ENCODE measurements around the gene CCDC152.
A peak's percentile ranks its signal among the peaks of the same experiment; 100 is the strongest.
"Not testable (repeated sequence)": the region's sequence is repeated elsewhere in the genome, so short reads cannot be mapped to it uniquely, and the experiment has no call there.

Gene CCDC152

DNA sequence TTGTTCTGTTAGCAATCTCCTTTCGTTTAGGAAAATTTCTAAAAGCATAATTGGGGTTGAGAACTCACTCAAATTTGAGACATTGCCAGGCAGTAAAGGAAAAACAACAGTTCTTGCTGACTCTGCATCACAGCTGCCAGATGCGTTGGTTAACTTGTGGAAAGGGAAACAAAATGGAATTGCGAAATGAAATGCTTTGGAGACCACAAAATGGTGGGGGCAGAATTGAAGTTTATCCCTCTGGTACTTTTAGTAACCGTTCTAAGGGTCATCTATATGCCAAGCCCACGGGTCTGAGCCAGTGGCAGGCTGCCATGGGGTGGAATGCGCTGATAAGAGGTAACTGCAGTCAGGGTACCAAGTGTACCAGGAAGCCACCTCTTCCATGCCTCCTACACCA is 83.7 kb downstream of the CCDC152 start:
- peak; percentile 83 for DNase-seq (ENCODE audit: extremely low read depth, low read depth)
- TF ChIP-seq, protein P1, sequence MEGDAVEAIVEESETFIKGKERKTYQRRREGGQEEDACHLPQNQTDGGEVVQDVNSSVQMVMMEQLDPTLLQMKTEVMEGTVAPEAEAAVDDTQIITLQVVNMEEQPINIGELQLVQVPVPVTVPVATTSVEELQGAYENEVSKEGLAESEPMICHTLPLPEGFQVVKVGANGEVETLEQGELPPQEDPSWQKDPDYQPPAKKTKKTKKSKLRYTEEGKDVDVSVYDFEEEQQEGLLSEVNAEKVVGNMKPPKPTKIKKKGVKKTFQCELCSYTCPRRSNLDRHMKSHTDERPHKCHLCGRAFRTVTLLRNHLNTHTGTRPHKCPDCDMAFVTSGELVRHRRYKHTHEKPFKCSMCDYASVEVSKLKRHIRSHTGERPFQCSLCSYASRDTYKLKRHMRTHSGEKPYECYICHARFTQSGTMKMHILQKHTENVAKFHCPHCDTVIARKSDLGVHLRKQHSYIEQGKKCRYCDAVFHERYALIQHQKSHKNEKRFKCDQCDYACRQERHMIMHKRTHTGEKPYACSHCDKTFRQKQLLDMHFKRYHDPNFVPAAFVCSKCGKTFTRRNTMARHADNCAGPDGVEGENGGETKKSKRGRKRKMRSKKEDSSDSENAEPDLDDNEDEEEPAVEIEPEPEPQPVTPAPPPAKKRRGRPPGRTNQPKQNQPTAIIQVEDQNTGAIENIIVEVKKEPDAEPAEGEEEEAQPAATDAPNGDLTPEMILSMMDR (IDR thresholded peaks at IDR 0.05; ENCODE audit: low read depth, low read length) = no peak

DNA sequence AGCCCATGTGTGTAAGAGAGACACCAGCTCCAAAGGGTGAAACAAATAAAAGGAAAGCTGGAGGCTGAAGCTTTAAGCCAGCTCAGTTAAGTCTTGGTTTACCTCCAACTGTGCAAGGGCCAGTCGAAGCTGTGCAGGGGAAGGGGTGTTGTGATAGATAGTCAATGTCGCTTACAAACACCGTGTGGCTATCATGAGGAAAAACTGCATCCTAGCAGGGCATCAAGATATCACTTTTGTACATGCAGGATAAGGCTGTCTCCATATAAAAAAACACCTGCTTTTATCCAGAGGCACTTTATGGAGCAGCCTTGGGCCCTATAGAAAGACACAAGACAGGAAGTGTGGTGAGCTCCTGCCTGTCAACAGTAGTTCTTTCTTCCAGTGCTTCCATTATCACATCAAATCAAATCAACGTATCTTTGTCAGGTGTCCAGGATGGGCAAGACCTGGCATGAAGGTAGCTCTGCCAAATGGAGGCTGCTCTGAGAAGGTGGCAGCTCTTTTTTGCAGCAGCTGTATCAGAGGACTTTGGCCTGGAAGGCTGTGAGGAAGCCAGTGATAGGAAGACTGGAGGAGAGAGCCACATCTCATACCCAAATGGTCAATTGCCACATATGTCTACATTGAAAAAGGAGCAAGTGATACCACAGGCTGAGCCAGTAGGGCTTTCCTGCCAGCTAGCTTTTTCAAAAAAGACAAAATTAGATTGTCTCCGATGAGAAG is 84.4 kb downstream of the CCDC152 start:
- TF ChIP-seq, protein P1 (IDR thresholded peaks at IDR 0.05; ENCODE audit: low read depth, low read length) = no peak
- no peak for DNase-seq (ENCODE audit: extremely low read depth, low read depth)

DNA sequence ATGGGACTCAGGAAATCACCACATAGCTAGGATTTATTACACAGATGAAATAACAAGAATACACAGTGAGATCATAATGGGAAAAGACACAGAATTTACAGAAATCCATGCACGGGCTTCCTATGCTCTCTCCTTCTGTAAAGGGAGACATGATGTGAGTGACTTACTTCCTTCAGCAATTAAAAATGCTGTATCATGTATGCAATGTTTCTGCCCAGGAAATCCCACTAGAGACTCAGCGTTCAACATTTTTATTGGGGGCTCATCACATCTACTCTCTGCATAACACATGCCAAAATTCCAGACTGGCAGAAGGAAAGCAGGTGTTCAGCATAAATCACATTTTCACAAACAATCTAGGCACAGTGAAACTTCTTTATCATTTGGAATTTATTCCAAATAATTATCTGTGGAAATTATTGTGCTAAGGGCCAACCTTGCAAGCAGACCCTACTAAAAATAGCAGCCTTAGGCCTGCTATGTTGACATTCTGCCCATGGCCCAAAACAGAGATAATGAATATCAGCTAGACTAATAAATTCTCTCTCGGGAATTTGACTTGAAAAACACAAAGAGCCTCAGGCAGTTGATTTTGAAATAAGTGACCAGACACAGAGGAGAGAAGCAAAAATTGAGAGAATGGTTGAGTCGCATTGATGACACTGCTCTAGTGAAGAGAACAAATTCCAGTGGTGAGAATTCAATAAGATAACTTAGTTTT is 86.5 kb downstream of the CCDC152 start:
- no peak for DNase-seq (ENCODE audit: extremely low read depth, low read depth)
- TF ChIP-seq, protein P1 (IDR thresholded peaks at IDR 0.05; ENCODE audit: low read depth, low read length) = no peak

DNA sequence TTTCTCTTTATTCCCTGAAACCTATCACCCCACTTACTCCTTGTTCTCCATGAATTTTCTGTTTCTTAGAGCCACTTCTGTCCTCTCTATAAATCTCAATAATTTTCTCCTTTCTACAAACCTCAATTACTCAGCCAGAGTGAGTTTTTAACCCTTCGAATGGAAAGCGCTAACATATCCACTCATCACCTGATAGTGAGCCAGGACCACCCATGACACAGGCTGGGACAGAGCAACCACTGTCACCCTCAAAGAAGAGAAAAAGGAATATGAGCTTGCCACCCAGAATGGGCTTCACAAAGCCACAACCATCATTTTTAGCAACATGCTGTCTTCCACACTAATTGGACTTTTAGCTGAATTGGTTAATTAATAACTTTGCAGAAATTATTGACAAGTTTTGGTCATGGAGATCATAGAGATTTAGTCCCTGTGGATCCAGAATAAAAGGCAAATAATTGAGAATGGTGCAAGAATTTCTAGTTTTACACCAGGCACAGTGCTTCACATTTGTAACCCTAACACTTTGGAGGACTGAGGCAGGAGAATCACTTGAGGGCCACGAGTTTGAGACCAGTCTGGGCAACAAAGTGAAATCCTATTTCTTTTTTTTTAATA is 87.2 kb downstream of the CCDC152 start:
- no peak for DNase-seq (ENCODE audit: extremely low read depth, low read depth)
- TF ChIP-seq, protein P1 (IDR thresholded peaks at IDR 0.05; ENCODE audit: low read depth, low read length) = no peak

DNA sequence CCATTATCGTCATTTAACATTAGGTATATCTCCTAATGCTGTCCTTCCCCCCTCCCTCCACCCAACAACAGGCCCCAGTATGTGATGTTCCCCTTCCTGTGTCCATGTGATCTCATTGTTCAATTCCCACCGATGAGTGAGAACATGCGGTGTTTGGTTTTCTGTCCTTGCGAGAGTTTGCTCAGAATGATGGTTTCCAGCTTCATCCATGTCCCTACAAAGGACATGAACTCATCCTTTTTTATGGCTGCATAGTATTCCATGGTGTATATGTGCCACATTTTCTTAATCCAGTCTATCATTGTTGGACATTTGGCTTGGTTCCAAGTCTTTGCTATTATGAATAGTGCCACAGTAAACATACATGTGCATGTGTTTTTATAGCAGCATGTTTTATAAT is 87.8 kb downstream of the CCDC152 start:
- not testable (repeated sequence) for DNase-seq (ENCODE audit: extremely low read depth, low read depth)

DNA sequence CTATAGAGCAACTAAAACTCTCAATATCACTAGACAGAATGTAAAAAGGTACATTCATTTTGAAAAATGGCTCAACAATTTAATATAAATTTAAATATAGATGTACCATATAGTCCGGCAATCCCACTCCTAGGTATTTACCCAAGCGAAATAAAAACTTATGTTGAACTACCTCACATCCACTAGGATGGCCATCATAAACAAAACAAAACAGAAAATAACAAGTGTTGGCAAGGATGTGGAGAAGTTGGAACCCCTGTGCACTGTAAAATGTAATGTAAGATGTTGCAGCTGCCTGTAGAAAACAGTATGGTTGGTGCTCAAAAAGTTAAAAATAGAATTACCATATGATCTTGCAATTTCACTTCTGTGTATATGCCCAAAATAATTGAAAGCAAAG is 91.9 kb downstream of the CCDC152 start:
- no peak for DNase-seq (ENCODE audit: extremely low read depth, low read depth)
- TF ChIP-seq, protein P1 (IDR thresholded peaks at IDR 0.05; ENCODE audit: low read depth, low read length) = no peak

DNA sequence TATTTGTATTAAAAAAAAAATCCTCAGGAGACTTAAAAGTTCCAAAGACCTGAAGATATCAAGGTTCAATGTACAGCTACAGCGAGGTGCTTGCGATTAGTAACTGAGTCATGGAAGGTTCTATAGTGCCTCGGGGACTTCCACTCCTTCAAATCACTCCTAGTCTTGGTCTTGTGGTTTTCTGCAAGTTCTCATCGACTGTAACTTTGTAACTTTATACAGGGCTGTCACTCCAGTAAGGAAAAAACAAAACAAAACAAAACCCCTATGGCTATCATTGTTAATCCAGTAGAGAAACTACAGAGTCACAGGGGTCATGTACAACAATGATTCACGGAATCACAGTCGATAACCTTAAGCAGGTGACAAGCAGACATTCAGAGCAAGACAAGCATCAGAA is 94.9 kb downstream of the CCDC152 start:
- TF ChIP-seq, protein P1 (IDR thresholded peaks at IDR 0.05; ENCODE audit: low read depth, low read length) = no peak
- no peak for DNase-seq (ENCODE audit: extremely low read depth, low read depth)
